ENCODE results near the gene OLFML1. TPM values are rescaled to one million over a fixed set of nuclear protein-coding genes. Genes with fewer than 3 reads are reported as not detected.

OLFML1 gene
- total and polyA plus RNA-seq, 10 of the 15 experiments (the other 5 are each of a cell fraction or from before 2014, with no cell fraction given): 0.04 to 0.71 (median 0.21) TPM; not detected in 6

DNA sequence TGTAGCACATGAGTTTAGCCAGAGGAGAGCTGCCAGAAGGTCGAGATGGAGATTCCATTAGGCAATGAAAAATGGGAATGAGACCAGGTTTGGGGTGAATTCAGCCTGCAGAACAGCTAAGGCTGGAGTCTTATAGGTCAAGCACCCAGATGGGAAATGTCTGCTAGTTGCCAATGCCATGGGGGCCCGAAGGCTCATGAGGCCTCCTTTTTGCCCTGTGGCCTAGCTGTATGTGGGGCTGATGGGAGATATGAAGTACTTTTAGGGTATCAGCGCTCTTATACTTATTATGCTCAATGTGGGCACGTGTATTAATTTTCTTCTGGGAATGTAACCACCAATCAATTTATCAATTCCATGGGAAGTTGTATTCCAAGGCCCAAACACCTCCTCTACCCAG lies 37.2 kb downstream of the OLFML1 start:
- Histone ChIP-seq H3K79me2 (ENCODE audit: control insufficient read depth, insufficient read depth, low read length) (peaks cover 94% of the 10 kb centered on the region), H3K9me3 (replicated peaks; ENCODE audit: control insufficient read depth, insufficient read depth, low read length) (no peaks in the 10 kb centered on the region), H3K9ac (ENCODE audit: control insufficient read depth, insufficient read depth, low read length) (peak overlapping the region; percentile 52), H3K4me2 (ENCODE audit: control insufficient read depth, insufficient read depth) (peak overlapping the region; percentile 100), H3K4me3 (peak overlapping the region; percentile 21; the same call in 1 of the 2 replicates), H3K27me3 (replicated peaks in 1 of 2; ENCODE audit: control insufficient read depth in 2 of 2, insufficient read depth in 2 of 2, low read length in 1 of 2) (no peaks in the 10 kb centered on the region), H3K4me1 (ENCODE audit: control insufficient read depth, insufficient read depth, low read length) (peaks cover 68% of the 10 kb centered on the region), H4K20me1 (ENCODE audit: control insufficient read depth, insufficient read depth) (no peaks in the 10 kb centered on the region), H2AFZ (ENCODE audit: control insufficient read depth, low read depth, low read length) (no peak overlapping the region), H3K36me3 (ENCODE audit: control insufficient read depth in 2 of 2, insufficient read depth in 2 of 2, low read length in 1 of 2) (no peaks in the 10 kb centered on the region), H3K27ac (ENCODE audit: control insufficient read depth, insufficient read depth) (peak overlapping the region; percentile 100)
- no peak for ATAC-seq
- TF ChIP-seq, protein P1, sequence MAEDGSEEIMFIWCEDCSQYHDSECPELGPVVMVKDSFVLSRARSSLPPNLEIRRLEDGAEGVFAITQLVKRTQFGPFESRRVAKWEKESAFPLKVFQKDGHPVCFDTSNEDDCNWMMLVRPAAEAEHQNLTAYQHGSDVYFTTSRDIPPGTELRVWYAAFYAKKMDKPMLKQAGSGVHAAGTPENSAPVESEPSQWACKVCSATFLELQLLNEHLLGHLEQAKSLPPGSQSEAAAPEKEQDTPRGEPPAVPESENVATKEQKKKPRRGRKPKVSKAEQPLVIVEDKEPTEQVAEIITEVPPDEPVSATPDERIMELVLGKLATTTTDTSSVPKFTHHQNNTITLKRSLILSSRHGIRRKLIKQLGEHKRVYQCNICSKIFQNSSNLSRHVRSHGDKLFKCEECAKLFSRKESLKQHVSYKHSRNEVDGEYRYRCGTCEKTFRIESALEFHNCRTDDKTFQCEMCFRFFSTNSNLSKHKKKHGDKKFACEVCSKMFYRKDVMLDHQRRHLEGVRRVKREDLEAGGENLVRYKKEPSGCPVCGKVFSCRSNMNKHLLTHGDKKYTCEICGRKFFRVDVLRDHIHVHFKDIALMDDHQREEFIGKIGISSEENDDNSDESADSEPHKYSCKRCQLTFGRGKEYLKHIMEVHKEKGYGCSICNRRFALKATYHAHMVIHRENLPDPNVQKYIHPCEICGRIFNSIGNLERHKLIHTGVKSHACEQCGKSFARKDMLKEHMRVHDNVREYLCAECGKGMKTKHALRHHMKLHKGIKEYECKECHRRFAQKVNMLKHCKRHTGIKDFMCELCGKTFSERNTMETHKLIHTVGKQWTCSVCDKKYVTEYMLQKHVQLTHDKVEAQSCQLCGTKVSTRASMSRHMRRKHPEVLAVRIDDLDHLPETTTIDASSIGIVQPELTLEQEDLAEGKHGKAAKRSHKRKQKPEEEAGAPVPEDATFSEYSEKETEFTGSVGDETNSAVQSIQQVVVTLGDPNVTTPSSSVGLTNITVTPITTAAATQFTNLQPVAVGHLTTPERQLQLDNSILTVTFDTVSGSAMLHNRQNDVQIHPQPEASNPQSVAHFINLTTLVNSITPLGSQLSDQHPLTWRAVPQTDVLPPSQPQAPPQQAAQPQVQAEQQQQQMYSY (CRISPR knock-in tag; IDR thresholded peaks at IDR 0.05): no peak
- TF ChIP-seq KDM1A (IDR thresholded peaks at IDR 0.05; ENCODE audit: borderline replicate concordance) (no peak), IRF4 (IDR thresholded peaks at IDR 0.05; ENCODE audit: low read depth, low read length) (no peak), FOXM1 (IDR thresholded peaks at IDR 0.05; ENCODE audit: low read depth, low read length) (no peak), MTA2 (IDR thresholded peaks at IDR 0.05; ENCODE audit: low read depth) (no peak), SP1 (IDR thresholded peaks at IDR 0.05; ENCODE audit: low read depth, low read length) (no peak), NBN (IDR thresholded peaks at IDR 0.05) (no peak), MYC (IDR thresholded peaks at IDR 0.05; ENCODE audit: insufficient read depth, insufficient read length, insufficient replicate concordance, low read length, severe bottlenecking) (no peak), CBFB (IDR thresholded peaks at IDR 0.05; ENCODE audit: low read depth) (no peak), STAT1 (conservative IDR thresholded peaks at IDR 0.05) (no peak), ZNF24 (IDR thresholded peaks at IDR 0.05) (no peak), ETV6 (conservative IDR thresholded peaks at IDR 0.05 in 1 of 2, IDR thresholded peaks at IDR 0.05 in 1 of 2; ENCODE audit: borderline replicate concordance in 1 of 2, low read depth in 1 of 2) (no peak), HDGF (IDR thresholded peaks at IDR 0.05) (no peak), GABPA (IDR thresholded peaks at IDR 0.05; ENCODE audit: low read depth) (no peak), RBBP5 (conservative IDR thresholded peaks at IDR 0.05) (no peak), CHD1 (IDR thresholded peaks at IDR 0.05; ENCODE audit: low read depth, low read length) (no peak), SMC3 (IDR thresholded peaks at IDR 0.05; ENCODE audit: borderline replicate concordance, low read length) (no peak), RB1 (IDR thresholded peaks at IDR 0.05; ENCODE audit: borderline replicate concordance) (no peak)
- TF ChIP-seq, protein P2, sequence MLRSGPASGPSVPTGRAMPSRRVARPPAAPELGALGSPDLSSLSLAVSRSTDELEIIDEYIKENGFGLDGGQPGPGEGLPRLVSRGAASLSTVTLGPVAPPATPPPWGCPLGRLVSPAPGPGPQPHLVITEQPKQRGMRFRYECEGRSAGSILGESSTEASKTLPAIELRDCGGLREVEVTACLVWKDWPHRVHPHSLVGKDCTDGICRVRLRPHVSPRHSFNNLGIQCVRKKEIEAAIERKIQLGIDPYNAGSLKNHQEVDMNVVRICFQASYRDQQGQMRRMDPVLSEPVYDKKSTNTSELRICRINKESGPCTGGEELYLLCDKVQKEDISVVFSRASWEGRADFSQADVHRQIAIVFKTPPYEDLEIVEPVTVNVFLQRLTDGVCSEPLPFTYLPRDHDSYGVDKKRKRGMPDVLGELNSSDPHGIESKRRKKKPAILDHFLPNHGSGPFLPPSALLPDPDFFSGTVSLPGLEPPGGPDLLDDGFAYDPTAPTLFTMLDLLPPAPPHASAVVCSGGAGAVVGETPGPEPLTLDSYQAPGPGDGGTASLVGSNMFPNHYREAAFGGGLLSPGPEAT (IDR thresholded peaks at IDR 0.05; ENCODE audit: low read depth): no peak
- in situ Hi-C loops (cut with MboI) (loop anchor here (10.0 to 25.0 kb wide), 2 partner anchors 908 to 1835 kb away; partner anchors contain the start of genes TAF10, TPP1, TRIM22 and TRIM5), intact Hi-C loops (cut with micrococcal nuclease; ENCODE audit: unreplicated experiment) (loop anchor here (10.0 kb wide), 2 partner anchors 908 to 1038 kb away; partner anchors contain the start of genes ARFIP2, TAF10, TIMM10B and TPP1)
- RAD21 ChIA-PET (ENCODE audit: unreplicated experiment): interaction anchor here (2.4 to 4.7 kb wide), 3 partner anchors 8 to 12 kb away, joined by 18 to 57 read pairs (median 34); partner anchors contain the start of gene PPFIBP2
- no TSS peak for BruUV-seq (replicated peaks)
- POLR2A ChIA-PET: interaction anchor here (0.5 to 5.0 kb wide), 5 partner anchors 9 to 38 kb away, joined by 3 to 78 read pairs (median 8); partner anchors contain the start of gene PPFIBP2
- CTCF ChIA-PET: interaction anchor here (0.7 to 8.4 kb wide), 8 partner anchors 8 to 938 kb away, joined by 3 to 67 read pairs (median 14); partner anchors contain the start of genes EIF3F and PPFIBP2
- DNase-seq (ENCODE audit: low read depth, low spot score): no peak
- SMC1A ChIA-PET (ENCODE audit: uncharacterized antibody, unreplicated experiment): interaction anchor here (1.6 to 7.2 kb wide), 10 partner anchors 10 to 80 kb away, joined by 3 to 107 read pairs (median 17); partner anchors contain the start of gene PPFIBP2
- FAIRE-seq: no peak
- 90% methylated on average over 4 of the region's 4 CpGs for WGBS (ENCODE audit: insufficient coverage, insufficient replicate concordance, low lambda C conversion rate, missing lambda C conversion rate)
